IPS DF 6.9 (cell line): ENCODE measurements around the gene EIF4A3.

Experiments used
- DNase-seq: peaks from one replicate; pipeline ENCODE4 v3.0.0-alpha.2; 2013; ENCODE audit warnings: low read depth, low spot score
- H3K27ac ChIP-seq: one replicate; pipeline ENCODE4 v1.5.1; 2013; ENCODE audit warnings: low read length, control low read depth
- H3K27me3 ChIP-seq: 2 replicates; pipeline ENCODE4 v1.6.1; 2013; ENCODE audit warnings: mild to moderate bottlenecking, low read length; ENCODE audit not compliant: control insufficient read depth, insufficient read depth
- H3K36me3 ChIP-seq: 2 replicates; pipeline ENCODE4 v1.6.1; 2013; ENCODE audit warnings: low read length; ENCODE audit not compliant: control insufficient read depth, insufficient read depth
- H3K4me1 ChIP-seq: 2 replicates; pipeline ENCODE4 v1.6.1; 2013; ENCODE audit warnings: low read length; ENCODE audit not compliant: control insufficient read depth, insufficient read depth
- H3K4me3 ChIP-seq: 2 replicates; pipeline ENCODE4 v1.5.1; 2013; ENCODE audit warnings: mild to moderate bottlenecking, low read length
- H3K9me3 ChIP-seq: 2 replicates; pipeline ENCODE4 v1.6.1; 2013; ENCODE audit warnings: low read length, inconsistent platforms; ENCODE audit not compliant: control insufficient read depth, insufficient read depth
- WGBS: extraction: QIAGEN DNeasy Blood & Tissue Kit; methylation state at CpG from one replicate; pipeline ENCODE4 v1.1.7; 2013; ENCODE audit warnings: mixed read lengths, missing lambda C conversion rate; ENCODE audit not compliant: insufficient read length, insufficient coverage; 5-methylcytosine and 5-hydroxymethylcytosine counted together

EIF4A3 gene

GRCh38 chr17:80147035-80147822, at the start of gene EIF4A3:
EIF4A3 (minus strand) TSS chr17:80147128; CDS start chr17:80146961, 167 bp downstream.
- H3K4me1 ChIP-seq, result peaks cover 2% of the 10 kb centered on the region; the same call in 1 of the 2 replicates
- peak within 1 kb of the TSS; percentile 74 for H3K4me3 ChIP-seq
- DNase-seq, result peak; percentile 99
- H3K27ac ChIP-seq, result no peak within 1 kb of the TSS
- no CpG with 5 or more reads among the region's 90 CpGs for WGBS
- H3K9me3 ChIP-seq, result no peaks in the 10 kb centered on the region
- H3K27me3 ChIP-seq, result no peaks in the 10 kb centered on the region
- peaks cover 7% of the 10 kb centered on the region; the same call in 1 of the 2 replicates for H3K36me3 ChIP-seq

GRCh38 chr17:80196652-80197051, 49.7 kb upstream of the EIF4A3 start:
- no peaks in the 10 kb centered on the region for H3K36me3 ChIP-seq
- WGBS, result no CpG with 5 or more reads among the region's 7 CpGs
- no peaks in the 10 kb centered on the region for H3K9me3 ChIP-seq
- no peaks in the 10 kb centered on the region for H3K27me3 ChIP-seq
- H3K4me3 ChIP-seq, result no peak overlapping the region
- DNase-seq, result no peak
- H3K27ac ChIP-seq, result no peak overlapping the region
- no peaks in the 10 kb centered on the region for H3K4me1 ChIP-seq

GRCh38 chr17:80195671-80196529, 49.0 kb upstream of the EIF4A3 start:
- Histone ChIP-seq H3K36me3 (no peaks in the 10 kb centered on the region), H3K4me3 (no peak overlapping the region), H3K9me3 (no peaks in the 10 kb centered on the region), H3K27me3 (no peaks in the 10 kb centered on the region), H3K27ac (no peak overlapping the region), H3K4me1 (no peaks in the 10 kb centered on the region)
- peak; percentile 27 for DNase-seq
- WGBS, result no CpG with 5 or more reads among the region's 27 CpGs

GRCh38 chr17:80195141-80195540, 48.2 kb upstream of the EIF4A3 start:
- Histone ChIP-seq H3K27ac (no peak overlapping the region), H3K4me1 (no peaks in the 10 kb centered on the region), H3K9me3 (no peaks in the 10 kb centered on the region), H3K4me3 (no peak overlapping the region), H3K36me3 (no peaks in the 10 kb centered on the region), H3K27me3 (no peaks in the 10 kb centered on the region)
- no CpG with 5 or more reads among the region's 14 CpGs for WGBS
- no peak for DNase-seq

GRCh38 chr17:80191865-80192661, 45.1 kb upstream of the EIF4A3 start:
- DNase-seq, result no peak
- Histone ChIP-seq H3K4me3 (no peak overlapping the region), H3K9me3 (no peaks in the 10 kb centered on the region), H3K27ac (no peak overlapping the region), H3K36me3 (no peaks in the 10 kb centered on the region), H3K27me3 (no peaks in the 10 kb centered on the region), H3K4me1 (no peaks in the 10 kb centered on the region)
- WGBS, result no CpG with 5 or more reads among the region's 29 CpGs

- Histone ChIP-seq H3K27me3 (no peaks in the 10 kb centered on the region), H3K36me3 (no peaks in the 10 kb centered on the region), H3K27ac (no peak overlapping the region), H3K4me3 (no peak overlapping the region), H3K4me1 (no peaks in the 10 kb centered on the region), H3K9me3 (no peaks in the 10 kb centered on the region)
- no CpG with 5 or more reads among the region's 20 CpGs for WGBS
- peak; percentile 37 for DNase-seq
Measured at GRCh38 chr17:80191192-80191591, 44.3 kb upstream of the EIF4A3 start.

GRCh38 chr17:80190716-80191115, 43.8 kb upstream of the EIF4A3 start:
- no CpG with 5 or more reads among the region's 10 CpGs for WGBS
- Histone ChIP-seq H3K4me3 (no peak overlapping the region), H3K27ac (no peak overlapping the region), H3K4me1 (no peaks in the 10 kb centered on the region), H3K36me3 (no peaks in the 10 kb centered on the region), H3K9me3 (no peaks in the 10 kb centered on the region), H3K27me3 (no peaks in the 10 kb centered on the region)
- no peak for DNase-seq

- WGBS, result no CpG with 5 or more reads among the region's 23 CpGs
- no peaks in the 10 kb centered on the region for H3K4me1 ChIP-seq
- H3K4me3 ChIP-seq, result no peak overlapping the region
- no peak for DNase-seq
- H3K27me3 ChIP-seq, result no peaks in the 10 kb centered on the region
- no peaks in the 10 kb centered on the region for H3K36me3 ChIP-seq
- H3K27ac ChIP-seq, result no peak overlapping the region
- H3K9me3 ChIP-seq, result no peaks in the 10 kb centered on the region
Measured at GRCh38 chr17:80189611-80190010, 42.7 kb upstream of the EIF4A3 start.

- DNase-seq, result no peak
- Histone ChIP-seq H3K4me1 (no peaks in the 10 kb centered on the region; the same call in 1 of the 2 replicates), H3K36me3 (no peaks in the 10 kb centered on the region; the same call in 1 of the 2 replicates), H3K27ac (no peak overlapping the region), H3K27me3 (no peaks in the 10 kb centered on the region), H3K9me3 (no peaks in the 10 kb centered on the region), H3K4me3 (no peak overlapping the region)
- WGBS, result no CpG with 5 or more reads among the region's 18 CpGs
Measured at GRCh38 chr17:80187515-80187941, 40.6 kb upstream of the EIF4A3 start.

GRCh38 chr17:80187090-80187489, 40.2 kb upstream of the EIF4A3 start:
- H3K27ac ChIP-seq, result no peak overlapping the region
- no peaks in the 10 kb centered on the region for H3K27me3 ChIP-seq
- no CpG with 5 or more reads among the region's 16 CpGs for WGBS
- H3K36me3 ChIP-seq, result no peaks in the 10 kb centered on the region; the same call in 1 of the 2 replicates
- H3K9me3 ChIP-seq, result no peaks in the 10 kb centered on the region
- H3K4me3 ChIP-seq, result no peak overlapping the region
- no peak for DNase-seq
- H3K4me1 ChIP-seq, result no peaks in the 10 kb centered on the region; the same call in 1 of the 2 replicates
